HepG2 (cell line): ENCODE results near the gene EMILIN1. TPM values are rescaled to one million over a fixed set of nuclear protein-coding genes. Genes with fewer than 3 reads are reported as not detected.

ENCODE experiments used
- ATF4 ChIP-seq, 2 experiments: fragments of 450-650 bp in 1 of 2; sonication (generic) in 1 of 2; formaldehyde crosslinking; IDR thresholded peaks; 2 replicates each; pipeline versions ENCODE4 v1.5.0 to v1.8.0; 2020 to 2022; ENCODE audit warnings: mild to moderate bottlenecking in 1 of 2, missing genetic modification reagents in 1 of 2
- BCL3 ChIP-seq: sonication (generic); formaldehyde crosslinking; IDR thresholded peaks from 2 replicates; pipeline ENCODE4 v1.5.1; 2020; ENCODE audit warnings: mild to moderate bottlenecking, missing genetic modification reagents, moderate library complexity
- DDIT3 ChIP-seq: sonication (generic); formaldehyde crosslinking; IDR thresholded peaks from 2 replicates; pipeline ENCODE4 v1.4.0; 2020; ENCODE audit warnings: mild to moderate bottlenecking, missing genetic modification reagents
- E2F1 ChIP-seq: sonication (generic); formaldehyde crosslinking; IDR thresholded peaks from 2 replicates; pipeline ENCODE4 v1.5.0; 2020; ENCODE audit warnings: missing genetic modification reagents
- ELF3 ChIP-seq: IDR thresholded peaks from 2 replicates; pipeline ENCODE4 v1.6.1; 2016; ENCODE audit warnings: missing genetic modification reagents, missing compliant biosample characterization
- ERF ChIP-seq: IDR thresholded peaks from 2 replicates; pipeline ENCODE4 v1.6.1; 2018; ENCODE audit warnings: missing biosample characterization, missing genetic modification reagents
- FOXC1 ChIP-seq: sonication (generic); formaldehyde crosslinking; IDR thresholded peaks from 2 replicates; pipeline ENCODE4 v1.8.0; 2022; ENCODE audit warnings: mild to moderate bottlenecking, missing genetic modification reagents, borderline replicate concordance
- FUBP1 ChIP-seq: sonication (generic); formaldehyde crosslinking; IDR thresholded peaks from 2 replicates; pipeline ENCODE4 v1.5.1; 2020; ENCODE audit warnings: missing genetic modification reagents, mild to moderate bottlenecking, borderline replicate concordance
- GATAD2A ChIP-seq: IDR thresholded peaks from 2 replicates; pipeline ENCODE4 v1.6.1; 2016
- HMGA1 ChIP-seq: sonication (generic); formaldehyde crosslinking; conservative IDR thresholded peaks from 2 replicates; pipeline ENCODE4 v1.4.0; 2020; ENCODE audit warnings: missing genetic modification reagents
- KLF13 ChIP-seq: sonication (generic); formaldehyde crosslinking; IDR thresholded peaks from 2 replicates; pipeline ENCODE4 v1.4.0; 2020; ENCODE audit warnings: mild to moderate bottlenecking, missing genetic modification reagents
- SCMH1 ChIP-seq: sonication (generic); formaldehyde crosslinking; IDR thresholded peaks from 2 replicates; pipeline ENCODE4 v1.9.0; 2021; ENCODE audit warnings: missing genetic modification reagents, mild to moderate bottlenecking, borderline replicate concordance
- TFAP4 ChIP-seq: sonication (generic); IDR thresholded peaks from 2 replicates; pipeline ENCODE4 v1.6.1; 2016; ENCODE audit warnings: low read depth, borderline replicate concordance
- ZMYM2 ChIP-seq: sonication (generic); formaldehyde crosslinking; IDR thresholded peaks from 2 replicates; pipeline ENCODE4 v1.8.0; 2022; ENCODE audit warnings: mild to moderate bottlenecking, missing genetic modification reagents
- ZMYM4 ChIP-seq: sonication (generic); formaldehyde crosslinking; IDR thresholded peaks from 2 replicates; pipeline ENCODE4 v1.8.1; 2023; ENCODE audit warnings: mild to moderate bottlenecking, missing genetic modification reagents
- ZNF180 ChIP-seq: sonication (generic); formaldehyde crosslinking; IDR thresholded peaks from 2 replicates; pipeline ENCODE4 v1.4.0; 2020; ENCODE audit warnings: low read depth, missing genetic modification reagents, borderline replicate concordance
- ZNF331 ChIP-seq: sonication (generic); formaldehyde crosslinking; IDR thresholded peaks from 2 replicates; pipeline ENCODE4 v1.4.0; 2020; ENCODE audit warnings: missing genetic modification reagents
- ZNF547 ChIP-seq: sonication (generic); formaldehyde crosslinking; IDR thresholded peaks from 2 replicates; pipeline ENCODE4 v1.5.1; 2020; ENCODE audit warnings: mild to moderate bottlenecking, missing genetic modification reagents
- ZNF598 ChIP-seq: sonication (generic); formaldehyde crosslinking; IDR thresholded peaks from 2 replicates; pipeline ENCODE4 v1.5.1; 2020; ENCODE audit warnings: mild to moderate bottlenecking, missing genetic modification reagents, borderline replicate concordance
- ZNF737 ChIP-seq: sonication (generic); formaldehyde crosslinking; IDR thresholded peaks from 2 replicates; pipeline ENCODE4 v1.5.0; 2020; ENCODE audit warnings: missing genetic modification reagents, mild to moderate bottlenecking, borderline replicate concordance
- ZNF746 ChIP-seq: sonication (generic); formaldehyde crosslinking; IDR thresholded peaks from 2 replicates; pipeline ENCODE4 v1.8.0; 2022; ENCODE audit warnings: mild to moderate bottlenecking, missing genetic modification reagents
- ZSCAN25 ChIP-seq: sonication (generic); formaldehyde crosslinking; IDR thresholded peaks from 2 replicates; pipeline ENCODE4 v1.8.0; 2022; ENCODE audit warnings: mild to moderate bottlenecking, missing genetic modification reagents
- polyA plus RNA-seq, 8 experiments: library from polyadenylated mRNA; depleted of rRNA in 3 of 8; stranded (reverse) in 7 of 8; unstranded in 1 of 8; fragments of >200 nt; fragmentation: Illumina TruSeq in 4 of 8; extraction: Trizol in 4 of 8; gene quantifications; 2 replicates each; pipeline versions ENCODE4 v1.2.1 to v1.2.3, GENCODE V29; 2011 to 2016; ENCODE audit warnings: low read depth in 4 of 8, missing spikeins in 1 of 8, mixed read lengths in 1 of 8; ENCODE audit not compliant: insufficient read depth in 1 of 8
- total RNA-seq, 5 experiments: library from RNA; depleted of rRNA; stranded (reverse); fragments of >200 nt; fragmentation: Illumina TruSeq; extraction: Trizol; gene quantifications; 2 replicates each; pipeline ENCODE4 v1.2.3, GENCODE V29; 2016; ENCODE audit warnings: low read depth in 1 of 5

The EMILIN1 gene
- total and polyA plus RNA-seq, 2 of the 13 experiments (the other 11 are each of a cell fraction or from before 2014, with no cell fraction given): 8.1 to 9.7 TPM

- TF ChIP-seq ZMYM4 (CRISPR knock-in tag) (peak; percentile 87), ZNF331 (CRISPR knock-in tag) (peak; percentile 98), BCL3 (CRISPR knock-in tag) (peak; percentile 77), ZNF737 (CRISPR knock-in tag) (peak; percentile 90; the same call in 1 of the 2 replicates), ZMYM2 (CRISPR knock-in tag) (peak; percentile 77), E2F1 (CRISPR knock-in tag) (0 out of 2 replicates have a peak, but pooled peaks have one; percentile 17), SCMH1 (no peak), FUBP1 (CRISPR knock-in tag) (no peak), GATAD2A (CRISPR knock-in tag) (peak; percentile 100), ATF4 (CRISPR knock-in tag; IDR thresholded peaks at IDR 0.05) (peak in 1 of 2 experiments; percentile 84; a peak in 2 of 4 replicates), ZNF598 (CRISPR knock-in tag) (0 out of 2 replicates have a peak, but pooled peaks have one; percentile 57), ZSCAN25 (CRISPR knock-in tag) (peak; percentile 82), ZNF746 (CRISPR knock-in tag) (peak; percentile 74), FOXC1 (CRISPR knock-in tag) (peak; percentile 97), HMGA1 (CRISPR knock-in tag) (no peak), KLF13 (no peak), DDIT3 (CRISPR knock-in tag) (0 out of 2 replicates have a peak, but pooled peaks have one; percentile 38), ELF3 (CRISPR knock-in tag) (peak; percentile 85), ERF (peak; percentile 94), TFAP4 (peak; percentile 97), ZNF180 (CRISPR knock-in tag) (no peak), ZNF547 (CRISPR knock-in tag) (peak; percentile 82)
These were observed 17.6 kb downstream of the EMILIN1 start (continued) for GRCh38 chr2:27095745-27096651.
